GM18498 (cell line): ENCODE results near the gene SINHCAF.

Experiments
- ATAC-seq: cut with Tn5 transposase; IDR thresholded peaks from one replicate; pipeline ENCODE4 v1.9.1; 2021; ENCODE audit warnings: mild to moderate bottlenecking, moderate library complexity; ENCODE audit not compliant: unreplicated experiment

Gene SINHCAF

DNA sequence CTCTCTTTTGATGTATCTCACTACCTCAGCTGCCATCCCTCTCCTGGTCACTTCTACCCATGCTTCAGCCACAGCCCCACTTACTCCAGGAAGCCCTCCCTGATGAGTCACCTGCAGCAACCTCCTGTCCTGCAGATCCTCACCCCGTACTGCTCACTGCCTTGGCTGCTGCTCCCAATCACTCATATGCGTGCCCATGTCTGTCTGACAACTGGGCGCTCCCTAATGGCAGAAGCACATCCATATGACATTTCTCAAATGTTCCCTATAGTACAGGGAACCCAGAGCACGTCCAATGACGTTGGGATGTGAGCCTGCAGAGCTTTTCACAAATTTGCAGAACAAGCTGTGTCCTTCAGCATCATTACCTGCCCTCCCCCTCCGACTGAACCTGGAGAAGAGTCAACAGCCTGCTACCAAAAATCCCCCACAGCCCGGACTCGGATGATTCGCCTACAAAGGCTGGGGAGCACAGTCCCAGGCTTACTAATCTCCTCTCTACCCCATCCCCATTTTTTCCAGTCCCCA lies 90.0 kb downstream of the SINHCAF start:
- no peak for ATAC-seq

DNA sequence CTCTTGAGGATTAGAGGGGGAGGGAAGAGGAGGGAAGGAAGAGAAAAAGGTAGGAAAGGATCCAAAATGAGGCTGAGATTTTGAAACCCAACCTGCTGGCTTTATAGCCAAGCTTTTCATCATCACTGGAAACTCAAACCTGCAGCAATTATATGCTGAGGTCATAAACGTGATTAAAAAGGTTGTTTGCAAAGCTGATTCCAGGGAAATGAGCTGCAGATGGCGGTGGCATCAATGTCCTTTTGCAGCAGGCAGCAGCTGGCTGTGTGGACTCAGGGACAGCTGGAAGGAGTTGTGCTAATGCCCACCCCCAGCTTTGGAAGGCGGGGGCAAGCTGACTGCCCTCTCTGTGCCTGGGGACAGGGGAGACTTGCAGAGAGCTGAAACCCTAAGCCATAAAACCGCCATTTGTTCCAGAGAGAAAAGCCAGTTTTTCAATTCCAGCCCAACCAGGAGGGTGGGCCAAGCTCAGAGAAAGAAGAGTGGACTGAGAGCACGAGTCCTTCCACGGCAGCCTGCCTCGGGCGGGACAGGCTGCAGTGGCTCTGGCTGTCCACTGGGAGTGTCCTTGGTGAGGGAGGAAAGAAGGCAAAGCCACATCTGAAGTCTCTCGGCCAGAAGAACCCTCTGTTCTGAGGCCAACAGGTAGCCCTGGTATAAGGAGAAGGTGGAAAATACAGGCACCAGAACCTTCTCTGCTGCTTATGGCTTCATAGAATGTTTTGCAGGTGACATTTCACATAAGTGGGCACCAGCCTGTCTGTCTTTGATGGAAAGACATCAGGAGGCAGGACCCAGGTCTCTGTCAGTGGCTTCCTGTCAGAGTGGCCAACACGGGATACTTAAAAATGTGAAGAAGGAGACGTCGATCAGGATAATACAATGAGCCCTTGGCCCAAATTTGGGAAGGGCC lies 90.7 kb downstream of the SINHCAF start:
- no peak for ATAC-seq

- ATAC-seq = no peak
These were observed 91.7 kb downstream of the SINHCAF start for GRCh38 chr12:31234053-31234840.

DNA sequence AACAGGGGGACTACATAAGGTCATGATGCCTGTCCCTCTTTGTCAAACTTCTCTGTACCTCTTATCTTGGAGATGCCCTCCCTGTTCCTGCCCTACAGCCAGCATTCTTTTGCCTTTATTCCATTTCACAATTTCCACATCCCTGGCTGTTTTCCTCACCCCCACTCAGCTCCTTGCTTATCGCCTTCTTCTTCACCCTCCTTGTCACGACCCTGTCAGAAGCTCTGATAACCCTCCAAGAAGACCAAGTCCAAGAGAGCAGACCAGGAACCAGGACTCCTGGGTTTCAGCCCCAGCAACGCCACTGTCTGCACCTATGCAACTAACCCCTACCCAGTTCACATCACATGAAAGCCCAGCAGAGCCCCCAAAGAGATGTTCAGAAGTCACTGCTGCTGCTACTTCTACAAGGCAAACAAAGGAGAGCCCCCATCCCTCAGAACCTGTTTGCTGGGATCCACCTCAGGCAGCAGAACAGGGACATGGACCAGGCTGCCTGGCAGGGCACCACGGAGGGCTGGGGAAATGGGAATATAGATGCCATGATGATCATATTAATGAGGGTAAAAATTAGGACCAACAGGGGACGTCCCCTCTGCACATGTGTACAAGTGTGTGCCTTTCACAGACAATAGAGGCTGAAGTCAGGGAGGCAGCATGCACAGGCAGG lies 92.8 kb downstream of the SINHCAF start:
- ATAC-seq = no peak

GRCh38 chr12:31232361-31232965 lies 93.5 kb downstream of the SINHCAF start:
- no peak for ATAC-seq

- no peak for ATAC-seq
These were observed 94.2 kb downstream of the SINHCAF start for GRCh38 chr12:31231611-31232360.
